OCI-M1 (cell line): ENCODE measurements around the gene ARHGEF11.

Experiments
- DNase-seq: peaks from one replicate; lab custom pipeline; 2025; lab: John Stamatoyannopoulos, UW

Gene ARHGEF11

DNA sequence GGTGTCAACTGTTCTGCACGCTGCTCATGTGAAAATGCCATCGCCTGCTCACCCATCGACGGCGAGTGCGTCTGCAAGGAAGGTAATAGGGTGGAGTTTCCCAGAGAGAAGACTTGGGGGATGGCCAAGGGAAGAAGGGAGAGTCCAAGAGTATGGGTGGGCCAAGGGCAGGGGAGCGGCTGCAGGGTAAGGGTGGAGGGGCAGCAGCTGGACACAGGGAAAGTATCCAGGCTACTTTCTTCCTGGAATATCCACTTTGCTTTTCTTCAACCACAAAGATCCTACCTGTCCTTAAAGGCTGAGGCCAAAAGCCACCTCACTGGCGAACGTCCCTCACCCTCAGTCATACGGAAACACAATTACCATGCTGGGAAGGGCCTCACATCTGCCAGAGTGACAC lies 136.6 kb downstream of the ARHGEF11 start:
- DNase-seq = no peak

DNA sequence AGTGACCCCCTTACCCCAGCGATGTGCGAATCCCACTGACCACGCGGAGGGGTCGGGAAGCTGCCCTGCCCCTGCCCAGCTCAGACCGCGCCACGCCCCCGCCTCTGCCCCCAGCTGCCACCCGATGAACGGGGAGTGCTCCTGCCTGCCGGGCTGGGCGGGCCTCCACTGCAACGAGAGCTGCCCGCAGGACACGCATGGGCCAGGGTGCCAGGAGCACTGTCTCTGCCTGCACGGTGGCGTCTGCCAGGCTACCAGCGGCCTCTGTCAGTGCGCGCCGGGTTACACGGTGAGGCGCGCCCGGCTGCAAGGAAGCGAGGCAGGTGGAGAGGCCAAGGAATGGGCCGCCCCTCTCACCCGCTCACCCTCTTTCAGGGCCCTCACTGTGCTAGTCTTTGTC lies 137.0 kb downstream of the ARHGEF11 start:
- DNase-seq = no peak

DNA sequence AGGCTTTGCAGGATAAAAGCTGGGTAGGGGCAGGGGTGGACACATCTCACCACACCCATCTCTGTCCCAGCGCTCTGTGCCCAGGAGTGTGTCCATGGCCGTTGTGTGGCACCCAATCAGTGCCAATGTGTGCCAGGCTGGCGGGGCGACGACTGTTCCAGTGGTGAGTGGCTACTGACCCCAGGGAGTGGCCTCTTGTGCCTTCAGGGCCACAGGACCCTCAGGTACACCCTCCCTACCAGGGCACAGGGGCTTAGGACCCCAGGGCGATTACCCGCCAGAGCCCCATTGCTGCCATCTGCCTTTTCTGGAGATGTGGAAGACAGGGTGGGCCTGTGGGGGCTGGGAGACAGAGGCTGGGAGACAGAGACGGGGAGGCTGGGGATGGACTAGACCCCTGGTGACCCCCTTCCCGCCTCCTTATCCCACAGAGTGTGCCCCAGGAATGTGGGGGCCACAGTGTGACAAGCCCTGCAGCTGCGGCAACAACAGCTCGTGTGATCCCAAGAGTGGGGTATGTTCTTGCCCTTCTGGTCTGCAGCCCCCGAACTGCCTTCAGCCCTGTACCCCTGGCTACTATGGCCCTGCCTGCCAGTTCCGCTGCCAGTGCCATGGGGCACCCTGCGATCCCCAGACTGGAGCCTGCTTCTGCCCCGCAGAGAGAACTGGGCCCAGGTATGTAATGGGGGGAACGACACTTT lies 139.2 kb downstream of the ARHGEF11 start:
- no peak for DNase-seq

DNA sequence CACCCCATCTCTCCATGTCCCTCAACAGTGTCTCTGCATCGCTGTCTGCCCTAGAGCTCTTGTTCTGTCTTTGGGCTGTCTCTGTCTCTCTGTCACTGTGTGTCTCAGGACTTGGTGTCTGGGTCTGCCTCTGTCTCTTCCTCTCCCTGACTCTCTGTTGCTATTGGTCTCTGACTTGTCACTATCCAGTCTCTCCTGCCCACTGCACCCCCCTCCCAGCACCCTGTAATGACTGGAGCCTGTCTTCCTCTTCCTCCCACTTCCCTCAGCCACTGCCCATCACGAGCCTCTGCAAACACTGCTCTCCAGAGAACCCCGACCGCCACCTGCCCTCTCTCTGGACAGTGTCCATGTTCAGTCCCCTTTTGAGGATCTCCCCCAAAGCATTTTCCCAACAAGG lies 139.9 kb downstream of the ARHGEF11 start:
- DNase-seq = no peak

GRCh38 chr1:156905176-156905575 lies 140.4 kb downstream of the ARHGEF11 start:
- DNase-seq = no peak

DNA sequence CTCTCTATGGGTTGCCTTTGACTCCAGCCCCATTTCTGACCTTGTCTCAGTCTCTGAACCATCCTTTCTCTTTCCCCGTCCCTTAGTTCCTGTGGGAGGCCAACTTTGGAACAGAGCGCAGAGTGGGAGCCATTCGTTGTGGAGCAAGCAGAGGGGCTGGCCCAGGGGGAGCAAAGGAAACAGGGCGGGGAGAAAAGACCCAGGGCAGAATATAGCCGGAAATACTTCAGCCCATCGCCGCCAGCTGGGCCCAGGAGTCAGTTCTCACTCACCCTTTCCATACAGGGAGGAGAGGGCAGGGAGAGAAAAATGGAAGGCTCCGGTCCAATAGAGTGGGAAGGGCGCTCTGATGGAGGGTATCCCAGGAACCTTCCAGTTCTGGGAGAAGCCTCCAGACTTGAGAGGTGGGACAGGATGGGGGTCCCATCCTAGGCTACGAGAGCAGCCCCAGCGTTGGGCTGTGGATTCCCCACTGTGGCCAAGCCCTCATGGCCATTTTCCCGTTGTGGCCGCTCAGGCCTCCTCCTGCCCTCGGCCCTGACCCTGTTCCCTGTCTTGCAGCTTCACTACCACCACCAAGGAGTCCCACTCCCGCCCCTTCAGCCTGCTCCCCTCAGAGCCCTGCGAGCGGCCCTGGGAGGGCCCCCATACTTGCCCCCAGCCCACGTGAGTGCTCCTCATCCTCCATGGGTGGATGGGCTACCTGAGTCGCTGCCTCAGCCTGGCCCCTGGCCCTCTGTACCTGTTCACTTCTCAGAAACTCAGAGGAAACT lies 141.2 kb downstream of the ARHGEF11 start:
- DNase-seq = no peak

DNA sequence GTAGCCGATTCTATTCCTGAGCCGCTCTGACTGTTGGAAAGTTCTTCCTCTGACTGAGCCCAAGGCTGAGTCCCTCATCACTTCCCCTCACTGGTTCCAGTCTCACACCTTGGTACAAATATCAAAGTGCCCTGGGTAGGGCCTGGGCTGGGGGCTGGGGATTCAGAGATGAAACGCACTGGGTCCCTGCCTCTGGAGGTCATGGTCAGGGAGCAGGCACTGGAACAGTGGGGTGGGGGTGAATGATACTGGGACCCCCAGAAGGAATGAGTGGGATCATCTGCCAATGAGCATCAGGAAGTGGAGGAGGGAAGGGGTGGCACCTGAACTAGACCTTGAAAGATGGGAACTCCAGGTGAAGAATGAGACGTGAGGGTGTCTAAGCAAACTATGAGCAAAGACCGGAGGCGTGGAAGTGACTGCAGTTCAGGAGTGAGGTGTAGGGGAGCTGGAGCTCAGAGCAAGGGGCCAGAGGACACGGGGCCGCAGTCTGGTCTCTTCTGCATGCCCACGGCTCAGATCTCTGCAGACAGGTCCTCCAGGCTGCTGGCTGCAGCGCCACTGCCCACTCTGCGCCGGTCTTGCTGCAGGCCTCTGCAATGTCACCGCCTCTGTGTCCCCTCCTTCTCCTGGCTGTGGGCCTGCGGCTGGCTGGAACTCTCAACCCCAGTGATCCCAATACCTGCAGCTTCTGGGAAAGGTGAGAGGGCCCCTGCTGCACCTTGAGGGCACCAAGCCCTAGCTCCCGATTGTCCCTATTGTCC lies 142.0 kb downstream of the ARHGEF11 start:
- no peak for DNase-seq

- no peak for DNase-seq
Measured at GRCh38 chr1:156901966-156902915, 143.3 kb downstream of the ARHGEF11 start.

DNA sequence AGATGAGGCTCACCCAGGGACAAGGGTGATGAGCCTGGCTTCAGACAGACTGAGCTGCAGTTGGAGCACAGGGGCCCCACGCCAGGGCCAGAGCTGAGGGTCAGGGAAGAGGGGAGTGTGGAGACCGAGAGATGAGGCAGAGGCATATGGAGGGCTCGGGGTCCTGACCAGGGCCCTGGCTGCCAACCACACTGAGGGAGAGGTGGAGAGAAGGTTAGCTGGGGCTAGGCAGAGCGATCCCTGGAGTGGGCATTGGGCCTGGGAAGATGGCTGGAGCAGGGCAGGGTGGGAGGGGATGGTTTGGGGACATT lies 144.0 kb downstream of the ARHGEF11 start:
- DNase-seq = no peak

DNA sequence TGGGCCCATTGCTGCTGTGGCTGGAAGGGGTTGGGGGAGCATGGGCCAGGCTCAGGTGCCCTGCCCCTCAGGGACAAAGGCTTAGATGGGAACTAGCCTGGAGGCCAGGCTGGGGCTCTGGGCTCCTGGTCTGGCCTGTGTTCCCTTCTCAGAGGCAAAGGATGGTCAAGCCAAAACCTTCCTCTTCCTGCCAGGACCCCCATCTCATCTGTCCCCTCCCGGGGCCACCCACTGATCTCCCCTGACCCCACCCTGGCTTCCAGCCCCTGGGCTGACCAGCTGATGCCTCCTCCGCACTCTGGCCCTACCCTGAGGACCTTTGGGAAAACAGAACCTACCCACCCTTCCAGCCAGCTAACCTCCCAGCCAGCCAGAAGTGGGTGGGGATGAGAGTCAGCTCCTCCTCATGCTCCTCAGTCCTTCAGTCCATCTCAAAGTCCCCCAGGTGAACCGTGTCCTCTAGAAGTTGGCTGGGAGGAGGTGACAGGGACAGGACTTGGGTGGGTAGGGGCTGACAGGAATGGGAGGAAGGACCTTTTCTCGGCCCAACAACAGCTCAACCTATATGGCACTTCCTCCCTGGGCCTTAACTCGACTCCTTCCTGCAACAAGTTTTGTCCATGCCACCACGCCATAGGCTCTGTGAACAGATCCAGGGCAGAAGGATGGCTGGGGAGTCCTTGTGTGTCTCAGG lies 144.5 kb downstream of the ARHGEF11 start:
- DNase-seq = no peak

DNA sequence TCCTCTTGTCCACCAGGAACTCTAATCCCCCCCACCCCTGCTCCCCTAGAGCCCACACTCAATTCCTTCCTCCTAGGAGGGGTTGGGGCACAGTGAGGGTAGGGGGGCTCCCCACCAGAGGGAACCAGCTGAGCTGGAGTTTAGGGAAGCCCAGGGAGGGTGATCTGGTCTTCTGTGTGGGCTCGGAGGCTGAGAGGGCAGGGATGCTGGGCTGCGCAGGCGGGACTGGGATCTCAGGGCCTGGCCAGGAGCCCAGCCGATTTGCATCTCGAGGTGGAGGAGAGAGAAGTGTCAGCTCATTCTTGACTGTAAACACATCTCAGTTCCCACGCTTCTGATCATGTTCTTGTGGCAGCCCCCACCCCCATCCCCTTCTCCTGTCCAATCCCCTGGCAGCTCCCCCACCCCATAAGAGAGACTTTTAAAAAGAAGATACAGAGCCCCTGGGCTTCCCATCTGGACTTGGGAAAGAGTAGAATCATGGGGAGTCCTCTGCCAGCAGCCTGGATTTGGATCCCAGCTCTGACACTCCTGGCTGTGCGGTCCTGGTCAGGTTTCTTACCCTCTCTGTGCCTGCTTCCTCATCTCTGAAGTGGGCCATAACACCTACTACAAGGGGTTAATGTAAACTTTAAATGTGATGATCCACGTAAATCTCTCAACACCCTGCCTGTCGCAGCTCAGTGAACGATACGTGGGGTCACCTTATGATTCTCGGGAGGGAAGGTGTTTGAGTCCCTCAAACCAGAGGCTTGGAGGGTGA lies 145.4 kb downstream of the ARHGEF11 start:
- no peak for DNase-seq

DNA sequence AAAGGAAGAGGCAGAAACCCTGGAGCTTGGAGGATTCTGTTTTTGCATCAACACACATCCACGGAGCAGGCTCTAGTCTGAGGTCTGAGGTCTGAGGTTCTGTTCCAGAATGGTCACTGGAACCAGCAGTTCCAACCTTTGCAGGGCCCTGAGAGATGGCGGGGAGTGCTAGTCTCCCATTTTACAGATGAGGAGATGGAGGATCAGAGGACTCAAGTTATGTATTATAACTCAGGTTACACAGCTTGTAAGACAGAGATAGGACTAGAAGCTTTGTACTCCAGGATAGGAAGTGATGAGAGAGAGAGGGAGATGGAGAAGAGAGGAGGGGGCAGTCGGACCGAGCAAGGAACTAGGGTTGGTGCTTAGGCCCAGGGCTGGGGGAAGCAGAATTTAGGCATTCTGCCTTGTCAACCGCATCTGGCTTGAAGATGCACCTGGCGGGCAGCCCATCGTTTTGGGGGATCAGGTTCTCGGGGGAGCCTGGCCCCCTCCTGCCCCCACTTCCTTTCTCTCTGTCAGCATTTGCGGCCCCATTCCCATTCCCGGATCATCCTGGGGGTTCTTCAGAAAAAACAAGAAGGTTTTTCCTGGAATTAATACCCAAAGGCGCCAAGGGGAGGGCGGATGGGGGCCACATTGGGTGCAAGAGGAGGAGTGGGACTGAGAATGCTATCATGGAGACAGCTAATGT lies 146.4 kb downstream of the ARHGEF11 start:
- DNase-seq = no peak

DNA sequence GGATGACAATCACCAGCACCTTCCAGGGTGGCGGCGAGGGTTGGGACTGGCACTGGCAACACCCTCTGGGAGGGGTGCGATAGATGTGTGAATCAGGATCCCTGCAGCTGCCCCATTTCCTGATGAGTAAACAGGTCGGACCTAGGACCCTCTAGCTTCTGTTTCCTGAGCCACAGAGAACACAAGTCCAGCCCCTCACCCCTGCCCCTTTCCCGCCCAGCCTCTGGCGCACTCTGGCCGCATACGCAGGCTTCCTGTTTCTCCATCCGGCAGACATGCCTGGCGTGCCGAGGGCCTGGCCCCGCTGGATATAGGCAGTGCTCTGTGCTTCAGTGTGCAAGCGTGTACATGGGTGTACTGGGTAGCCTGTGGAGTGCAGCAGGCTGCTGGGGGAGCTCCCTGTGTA lies 147.4 kb downstream of the ARHGEF11 start:
- no peak for DNase-seq

DNA sequence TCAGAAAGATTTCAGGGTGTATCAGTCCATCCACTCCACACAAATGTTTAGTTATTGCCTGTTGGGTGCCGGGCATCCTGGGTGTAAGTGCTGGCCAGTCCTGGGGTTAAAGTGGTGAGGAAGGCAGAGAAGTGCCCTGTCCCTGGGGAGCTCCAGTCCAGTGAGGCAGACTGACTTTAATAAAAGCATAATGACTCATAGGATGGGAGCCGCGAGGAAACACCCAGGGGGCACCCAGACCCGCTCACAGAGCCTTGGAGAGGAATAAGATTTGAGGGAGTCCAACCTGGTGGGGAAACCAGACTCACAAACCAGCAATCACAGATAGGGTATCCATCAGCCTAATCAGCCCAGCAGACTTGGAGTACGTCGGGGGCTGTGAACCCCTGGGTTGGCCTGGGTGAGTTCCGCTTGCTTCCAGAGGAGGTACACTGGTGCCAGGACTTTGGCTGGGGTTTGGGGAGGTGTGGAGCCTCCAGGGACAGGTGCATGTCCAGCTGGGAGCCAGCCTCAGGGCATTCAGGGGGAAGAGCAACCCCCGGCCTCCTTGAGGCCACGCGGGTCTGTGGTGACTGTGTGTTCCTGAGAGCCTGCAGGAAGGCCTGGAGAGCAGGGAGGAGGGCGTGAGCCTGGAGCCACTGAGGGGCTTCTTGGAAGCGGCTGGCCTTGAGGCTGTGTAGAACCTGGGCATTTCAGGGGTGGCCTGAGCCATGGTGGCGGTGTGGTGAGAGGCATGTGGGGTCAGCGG lies 148.3 kb downstream of the ARHGEF11 start:
- DNase-seq = no peak

- no peak for DNase-seq
Measured at GRCh38 chr1:156896490-156897033, 149.0 kb downstream of the ARHGEF11 start.

GRCh38 chr1:156895927-156896326 lies 149.6 kb downstream of the ARHGEF11 start:
- DNase-seq = no peak

- peak; percentile 51 for DNase-seq
Measured at GRCh38 chr1:156895455-156895812, 150.1 kb downstream of the ARHGEF11 start.

DNA sequence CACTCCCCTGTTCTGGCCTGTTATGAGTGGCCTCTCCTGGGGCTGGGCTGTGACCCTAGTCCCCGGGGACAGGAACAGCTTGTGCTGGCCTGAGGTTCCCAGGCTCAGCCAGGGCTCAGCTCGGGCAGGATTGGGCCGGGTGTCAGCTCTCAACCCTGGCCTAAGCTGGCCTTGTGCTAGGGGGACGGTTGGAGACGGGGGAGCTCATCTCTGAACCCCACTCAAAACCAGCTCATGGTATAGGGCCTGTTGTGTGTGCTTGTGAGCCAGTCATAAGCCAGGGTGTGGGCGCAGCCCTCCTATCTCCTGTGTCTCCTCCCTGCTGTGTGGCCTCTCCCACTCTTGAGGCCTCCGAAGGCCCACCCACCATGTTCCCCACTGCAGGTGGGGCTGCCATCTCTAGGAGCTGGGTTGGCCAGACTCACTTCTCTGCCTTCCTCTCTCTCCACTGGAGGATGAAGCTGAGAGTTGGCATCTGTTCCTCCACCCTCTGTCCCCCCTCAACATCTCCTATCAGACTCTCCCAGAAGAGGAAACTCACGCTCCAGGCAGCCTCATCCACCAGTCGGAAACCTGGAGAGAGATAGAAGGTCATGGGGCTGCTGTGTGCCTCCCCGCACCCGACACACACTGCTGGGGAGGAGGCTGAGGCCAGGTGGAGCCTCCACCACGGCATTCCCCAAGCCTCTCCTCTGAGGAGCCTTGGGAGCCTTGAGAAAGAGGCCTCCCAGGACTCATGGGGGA lies 150.7 kb downstream of the ARHGEF11 start:
- peak; percentile 69 for DNase-seq
